Psoas muscle (tissue), 8 donors: ENCODE measurements around the gene SPRY4. TPM values are rescaled to one million over a fixed set of nuclear protein-coding genes. Genes with fewer than 3 reads are reported as not detected.

ENCODE experiments used
- ATAC-seq, 4 donors: fragments of 200-7000 bp; cut with Tn5 transposase; one replicate each; pipeline ENCODE4 v1.9.1; 2020; ENCODE audit warnings: moderate library complexity in 3 of 4, mild to moderate bottlenecking in 2 of 4
- DNase-seq, 2 donors: peaks; one replicate each; pipeline ENCODE4 v3.0.0-alpha.2; 2020
- H3K27ac ChIP-seq: fragments of 200-600 bp; one replicate; pipeline ENCODE4 v1.8.0; 2022
- H3K27me3 ChIP-seq, 3 donors: fragments of 200-600 bp in 1 of 3; one replicate each; pipeline versions ENCODE4 v1.6.1 to v1.8.0; 2013 to 2022; ENCODE audit warnings: low read length in 2 of 3, mild to moderate bottlenecking in 2 of 3, moderate library complexity in 1 of 3; ENCODE audit not compliant: insufficient read depth in 3 of 3
- H3K36me3 ChIP-seq, 2 donors: fragments of 200-600 bp in 1 of 2; one replicate each; pipeline versions ENCODE4 v1.6.1 to v1.8.0; 2013 to 2022; ENCODE audit warnings: low read depth in 1 of 2, mild to moderate bottlenecking in 1 of 2, moderate library complexity in 1 of 2; ENCODE audit not compliant: insufficient read depth in 1 of 2
- H3K4me1 ChIP-seq: fragments of 200-600 bp; one replicate; pipeline ENCODE4 v1.8.0; 2022
- H3K4me3 ChIP-seq: fragments of 200-600 bp; one replicate; pipeline ENCODE4 v1.8.0; 2022; ENCODE audit warnings: mild to moderate bottlenecking
- H3K9me3 ChIP-seq: fragments of 200-600 bp; one replicate; pipeline ENCODE4 v1.8.0; 2022
- CTCF ChIP-seq: fragments of 200-600 bp; IDR thresholded peaks from one replicate; pipeline ENCODE4 v1.8.0; 2022; ENCODE audit warnings: antibody characterized with exemption
- WGBS, 3 donors: extraction: QIAGEN DNeasy Blood & Tissue Kit; methylation state at CpG; one replicate each; pipeline versions ENCODE4 v1.1.6 to v1.1.7; 2013; 5-methylcytosine and 5-hydroxymethylcytosine counted together
- intact Hi-C, 2 donors: fragments of 100-400 bp; cut with DNase I; formaldehyde crosslinking; loops; one replicate each; pipeline versions ENCODE4 v1.11.0 to v1.14.2; 2022
- polyA plus RNA-seq, 3 donors: library from polyadenylated mRNA; stranded (reverse); fragments of 200-250 nt; gene quantifications; one replicate each; pipeline ENCODE4 v1.2.3, GENCODE V29; 2013
- total RNA-seq, 4 donors: library from RNA; stranded (reverse); fragmentation: NEBNext Ultra II Directional in 2 of 4; extraction: Animal tissue kit (Norgen Biotek cat#: 25700) in 2 of 4; gene quantifications; one replicate each; pipeline versions ENCODE4 v1.2.1 to v1.2.4, GENCODE V29; 2021 to 2023
- donor health status: healthy with polysubstance abuse.
- donor health status: DM: no; HTN: no; CAD: no; lungs with moderate emphysema.
- donor health status: Bipolar disorder and iron deficiency.
- donor health status: healthy.
- donor health status: DM: yes; HTN: yes; CAD: no.
- donor health status: DM: no; HTN: no; CAD: no.
- donor health status: DM: no; HTN: no; CAD: no.
- donor health status: DM: yes; HTN: yes; CAD: no.

Gene SPRY4
- total and polyA plus RNA-seq, 7 donors = 1.0 to 8.0 (median 5.6) TPM

GRCh38 chr5:142358121-142358520 lies 33.3 kb upstream of the SPRY4 start:
- intact Hi-C loops = no loop called here
- Histone ChIP-seq H3K4me1 (peaks cover 13% of the 10 kb centered on the region), H3K27me3 (peaks cover 0 to 37% (median 8%) of the 10 kb centered on the region in 3 donors), H3K36me3 (no peaks in the 10 kb centered on the region), H3K9me3 (no peaks in the 10 kb centered on the region), H3K27ac (no peak overlapping the region), H3K4me3 (no peak overlapping the region)
- 26 to 56% (median 33%) methylated on average over 5 of the region's 5 CpGs for WGBS, 3 donors
- ATAC-seq (no peak), DNase-seq (no peak)
- no peak for TF ChIP-seq CTCF

DNA sequence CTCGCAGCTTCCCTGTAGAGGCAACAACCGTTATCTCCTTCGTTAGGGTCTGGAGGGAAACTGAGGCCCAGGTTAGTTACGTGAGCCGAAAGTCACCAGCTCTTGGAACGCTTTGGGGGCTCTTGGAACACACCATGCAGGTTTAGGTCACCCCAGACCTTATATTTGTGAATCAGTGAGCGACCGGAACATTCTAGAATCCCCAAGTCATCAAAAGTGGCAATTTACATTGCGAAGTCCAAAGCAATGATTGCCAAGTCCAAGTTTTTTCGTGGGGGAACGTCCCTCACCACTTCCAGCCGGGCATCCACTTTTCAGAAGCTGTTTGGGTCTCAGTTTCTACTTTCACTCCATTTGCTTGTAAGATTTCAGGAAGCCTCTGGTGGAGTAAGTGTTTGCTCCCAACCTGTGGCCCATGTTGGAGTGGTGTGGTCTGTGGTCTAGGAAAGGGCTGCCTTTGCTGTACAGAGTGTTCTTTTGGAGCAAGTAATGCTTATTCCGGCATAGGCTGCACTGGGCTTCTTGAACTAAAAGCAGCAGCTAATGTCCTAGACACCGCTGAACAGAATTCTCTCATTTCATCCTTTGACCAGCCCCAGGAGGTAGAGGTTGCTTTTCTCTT lies 32.8 kb upstream of the SPRY4 start:
- 9 to 20% (median 9%) methylated on average over 14 of the region's 14 CpGs for WGBS, 3 donors
- no peak for TF ChIP-seq CTCF
- peak in 1 of 4 donors; percentile 26 for ATAC-seq
- H3K36me3 ChIP-seq = no peaks in the 10 kb centered on the region
- no peaks in the 10 kb centered on the region for H3K9me3 ChIP-seq
- intact Hi-C loops = no loop called here
- no peak for DNase-seq
- peaks cover 0 to 37% (median 8%) of the 10 kb centered on the region in 3 donors for H3K27me3 ChIP-seq
- peak overlapping the region; percentile 68 for H3K4me3 ChIP-seq
- H3K4me1 ChIP-seq = peaks cover 13% of the 10 kb centered on the region
- H3K27ac ChIP-seq = peak overlapping the region; percentile 86

DNA sequence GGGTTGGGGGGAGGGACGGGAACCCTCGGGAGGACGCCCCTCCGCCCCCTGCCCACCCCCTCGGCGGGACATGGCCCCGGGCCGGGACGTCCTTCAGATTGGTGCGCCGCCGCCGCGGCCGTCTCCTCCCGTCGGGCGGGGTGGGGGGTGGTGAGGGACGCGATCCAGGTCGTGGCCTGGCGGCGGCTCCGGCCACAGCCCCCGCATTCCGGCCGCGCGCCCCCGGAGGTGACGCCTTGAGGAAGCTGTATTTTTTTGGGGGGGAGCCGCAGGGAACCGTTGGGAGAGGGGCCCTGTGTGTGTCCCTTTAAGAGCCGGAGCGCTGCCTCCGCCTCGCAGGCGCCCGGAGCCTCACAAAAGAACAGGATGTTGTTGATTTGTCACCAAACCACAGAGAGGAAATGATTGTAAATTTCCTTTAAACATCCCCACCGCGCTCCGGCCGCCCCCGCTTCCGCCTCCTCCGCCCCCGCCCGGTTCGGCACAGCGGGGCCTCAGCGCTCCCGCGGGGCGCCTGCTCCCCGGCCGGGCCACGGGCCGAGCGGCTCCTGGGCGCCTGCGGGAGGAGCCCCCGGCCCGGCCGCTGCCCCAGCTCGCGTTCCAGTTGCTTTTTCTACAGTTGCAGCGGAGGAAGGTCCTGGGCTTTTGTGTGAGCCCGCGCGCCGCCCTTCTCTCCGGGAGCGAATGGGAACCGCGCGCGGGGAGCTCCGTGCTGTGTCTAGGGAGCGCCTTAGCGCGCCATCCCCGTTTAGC lies 32.1 kb upstream of the SPRY4 start:
- Histone ChIP-seq H3K27ac (peak overlapping the region; percentile 86), H3K27me3 (peaks cover 0 to 37% (median 8%) of the 10 kb centered on the region in 3 donors)
- 0 to 1% (median 0%) methylated on average over 54 to 82 of the region's 82 CpGs for WGBS, 3 donors

GRCh38 chr5:142356349-142356715 lies 31.5 kb upstream of the SPRY4 start:
- WGBS, 3 donors = 8 to 10% (median 9%) methylated on average over 14 of the region's 14 CpGs
- TF ChIP-seq CTCF = no peak
- Histone ChIP-seq H3K36me3 (no peaks in the 10 kb centered on the region), H3K27ac (peak overlapping the region; percentile 86), H3K9me3 (no peaks in the 10 kb centered on the region), H3K4me1 (peaks cover 10% of the 10 kb centered on the region), H3K27me3 (peaks cover 0 to 37% (median 8%) of the 10 kb centered on the region in 3 donors), H3K4me3 (peak overlapping the region; percentile 68)
- intact Hi-C loops = no loop called here
- peak in 1 of 4 donors; percentile 8 for ATAC-seq
- no peak for DNase-seq

More for the DNA sequence above, 32.1 kb upstream of the SPRY4 start:
- Histone ChIP-seq H3K9me3 (no peaks in the 10 kb centered on the region), H3K4me3 (peak overlapping the region; percentile 68), H3K4me1 (peaks cover 10% of the 10 kb centered on the region), H3K36me3 (no peaks in the 10 kb centered on the region)
- peak; percentile 84 to 88 for DNase-seq
- TF ChIP-seq CTCF = no peak
- intact Hi-C loops = no loop called here
- peak; percentile 70 to 84 (median 78) for ATAC-seq
